Astrocyte of the spinal cord (primary cell): ENCODE data around the gene DGAT2.

ENCODE experiments used
- DNase-seq: peaks from one replicate; pipeline ENCODE4 v3.0.0; 2011; ENCODE audit warnings: low read depth, low spot score
- H3K4me3 ChIP-seq: 2 replicates; pipeline ENCODE4 v1.5.1; 2011; ENCODE audit warnings: low read depth, mild to moderate bottlenecking, low read length, moderate library complexity
- in situ Hi-C: cut with HindIII; loops from 2 replicates; pipeline ENCODE4 v1.10.0; 2017; ENCODE audit warnings: low sequenced_read_pairs
- TF ChIP-seq, protein P1 (sequence below): IDR thresholded peaks from 2 replicates; pipeline ENCODE4 v1.5.1; 2012; ENCODE audit warnings: low read depth, mild to moderate bottlenecking, low read length, inconsistent platforms

DGAT2 gene

DNA sequence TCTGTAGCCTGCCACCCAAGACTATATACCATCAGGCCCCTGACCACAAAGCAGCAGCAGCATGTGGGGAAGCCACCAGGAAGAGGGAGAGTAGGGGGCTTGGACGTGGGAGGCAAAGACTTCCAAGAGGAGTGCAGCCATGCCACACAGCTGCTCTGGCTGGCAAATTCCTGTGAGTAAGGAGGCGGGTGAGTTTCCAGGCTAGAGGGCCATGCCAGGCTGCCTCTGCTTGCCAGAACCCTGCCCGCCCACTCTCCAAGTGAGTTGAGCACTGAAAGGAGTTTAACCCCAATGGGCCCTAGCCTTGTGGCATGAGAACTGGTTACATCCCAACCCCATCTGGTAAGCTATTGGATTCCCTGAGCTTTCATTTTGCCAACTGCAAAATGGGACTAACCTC lies 4.7 kb upstream of the DGAT2 start:
- DNase-seq: no peak
- in situ Hi-C loops: no loop called here
- TF ChIP-seq, protein P1, sequence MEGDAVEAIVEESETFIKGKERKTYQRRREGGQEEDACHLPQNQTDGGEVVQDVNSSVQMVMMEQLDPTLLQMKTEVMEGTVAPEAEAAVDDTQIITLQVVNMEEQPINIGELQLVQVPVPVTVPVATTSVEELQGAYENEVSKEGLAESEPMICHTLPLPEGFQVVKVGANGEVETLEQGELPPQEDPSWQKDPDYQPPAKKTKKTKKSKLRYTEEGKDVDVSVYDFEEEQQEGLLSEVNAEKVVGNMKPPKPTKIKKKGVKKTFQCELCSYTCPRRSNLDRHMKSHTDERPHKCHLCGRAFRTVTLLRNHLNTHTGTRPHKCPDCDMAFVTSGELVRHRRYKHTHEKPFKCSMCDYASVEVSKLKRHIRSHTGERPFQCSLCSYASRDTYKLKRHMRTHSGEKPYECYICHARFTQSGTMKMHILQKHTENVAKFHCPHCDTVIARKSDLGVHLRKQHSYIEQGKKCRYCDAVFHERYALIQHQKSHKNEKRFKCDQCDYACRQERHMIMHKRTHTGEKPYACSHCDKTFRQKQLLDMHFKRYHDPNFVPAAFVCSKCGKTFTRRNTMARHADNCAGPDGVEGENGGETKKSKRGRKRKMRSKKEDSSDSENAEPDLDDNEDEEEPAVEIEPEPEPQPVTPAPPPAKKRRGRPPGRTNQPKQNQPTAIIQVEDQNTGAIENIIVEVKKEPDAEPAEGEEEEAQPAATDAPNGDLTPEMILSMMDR: no peak
- H3K4me3 ChIP-seq: no peak overlapping the region

DNA sequence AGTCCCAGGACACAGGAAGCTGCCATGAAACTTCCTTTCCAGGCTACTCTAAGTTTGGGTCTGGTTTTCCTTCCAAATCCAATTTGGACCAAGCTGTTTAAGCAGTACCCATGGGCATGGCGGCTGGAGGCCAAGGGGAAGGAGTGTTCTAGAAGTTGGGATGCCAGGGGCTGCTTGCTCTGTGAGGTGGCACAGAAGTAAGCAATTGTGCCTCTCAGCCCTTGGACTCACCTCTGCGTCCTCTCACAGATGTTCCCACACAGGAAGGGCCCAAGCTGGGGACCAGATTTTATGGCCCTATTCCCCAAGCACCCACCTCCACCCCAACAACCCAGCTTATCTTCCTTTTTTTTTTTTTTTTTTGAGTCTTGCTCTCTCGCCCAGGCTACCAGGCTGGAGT lies 3.5 kb upstream of the DGAT2 start:
- TF ChIP-seq, protein P1: no peak
- no peak for DNase-seq
- in situ Hi-C loops: no loop called here
- H3K4me3 ChIP-seq: no peak overlapping the region

DNA sequence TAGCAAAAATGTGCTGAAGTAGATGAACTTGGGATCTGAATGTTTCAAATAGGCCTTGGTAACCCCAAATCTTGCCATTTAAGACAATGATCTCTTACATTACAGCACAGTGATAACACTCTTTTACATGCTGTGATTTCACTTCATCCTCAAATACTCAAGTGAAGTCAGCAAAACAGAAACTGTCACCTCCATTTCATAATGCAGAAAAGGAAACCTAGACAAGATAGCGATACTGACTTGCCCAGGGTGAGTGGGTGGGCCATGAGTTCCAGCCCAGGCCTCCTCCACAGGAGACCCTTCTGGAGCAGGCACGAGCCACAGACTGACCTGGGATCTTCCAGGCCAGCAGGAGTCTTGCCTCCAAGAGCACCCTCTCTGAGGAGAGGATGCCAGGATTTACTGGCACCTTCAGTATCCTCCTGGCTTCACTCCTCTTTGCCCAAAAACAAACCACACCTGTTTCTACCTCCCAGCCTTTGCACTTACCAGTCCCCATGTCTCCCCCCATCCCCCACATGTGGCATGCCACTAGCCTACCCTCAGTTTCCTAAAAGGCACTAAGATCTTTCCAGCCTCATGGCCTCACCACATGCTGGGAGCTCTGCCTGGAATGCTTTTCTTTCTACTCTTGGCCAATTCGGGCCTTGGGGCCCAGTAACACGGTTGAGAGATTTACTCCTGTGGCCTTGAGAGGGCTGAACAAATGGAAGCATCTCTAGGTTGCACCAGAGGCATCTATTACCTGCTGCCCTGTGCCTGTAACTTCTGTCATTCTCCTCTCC lies 1.9 kb upstream of the DGAT2 start:
- in situ Hi-C loops: no loop called here
- TF ChIP-seq, protein P1: no peak
- DNase-seq: no peak
- H3K4me3 ChIP-seq: no peak overlapping the region

DNA sequence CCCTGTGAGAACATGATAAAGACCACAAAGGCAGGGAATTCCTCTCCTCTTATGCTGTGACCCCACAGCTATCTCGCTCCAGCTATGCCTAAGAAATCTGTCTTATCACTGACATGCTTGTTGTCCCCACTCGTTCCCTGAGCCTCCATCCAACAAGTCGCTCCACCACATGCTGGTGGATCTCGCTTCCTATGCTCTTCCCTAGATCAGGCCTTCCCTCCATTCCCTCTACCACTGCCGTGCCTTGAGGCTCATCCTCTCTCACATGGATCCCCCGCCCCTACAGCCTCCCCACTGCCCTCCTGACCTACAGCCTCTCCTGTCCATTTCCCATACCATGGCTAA lies 1.4 kb upstream of the DGAT2 start:
- TF ChIP-seq, protein P1: no peak
- DNase-seq: no peak
- no peak overlapping the region for H3K4me3 ChIP-seq
- in situ Hi-C loops: no loop called here

DNA sequence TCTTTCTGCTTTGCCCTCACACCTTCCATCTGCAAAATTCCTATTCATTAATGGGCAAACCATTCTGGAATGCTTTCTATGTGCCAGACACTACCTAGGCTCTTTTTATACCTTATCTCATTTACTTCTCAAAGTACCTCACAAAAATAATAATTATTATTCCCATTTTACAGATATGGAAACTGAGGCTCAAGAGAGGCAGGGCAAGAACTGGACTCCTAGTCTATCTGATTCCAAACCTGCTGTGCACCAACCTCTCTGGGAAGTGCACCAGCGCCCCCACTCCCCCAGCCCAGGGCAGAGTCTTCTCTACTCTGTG lies 826 bp upstream of the DGAT2 start:
- no peak overlapping the region for H3K4me3 ChIP-seq
- DNase-seq: no peak
- in situ Hi-C loops: no loop called here
- TF ChIP-seq, protein P1: no peak

DNA sequence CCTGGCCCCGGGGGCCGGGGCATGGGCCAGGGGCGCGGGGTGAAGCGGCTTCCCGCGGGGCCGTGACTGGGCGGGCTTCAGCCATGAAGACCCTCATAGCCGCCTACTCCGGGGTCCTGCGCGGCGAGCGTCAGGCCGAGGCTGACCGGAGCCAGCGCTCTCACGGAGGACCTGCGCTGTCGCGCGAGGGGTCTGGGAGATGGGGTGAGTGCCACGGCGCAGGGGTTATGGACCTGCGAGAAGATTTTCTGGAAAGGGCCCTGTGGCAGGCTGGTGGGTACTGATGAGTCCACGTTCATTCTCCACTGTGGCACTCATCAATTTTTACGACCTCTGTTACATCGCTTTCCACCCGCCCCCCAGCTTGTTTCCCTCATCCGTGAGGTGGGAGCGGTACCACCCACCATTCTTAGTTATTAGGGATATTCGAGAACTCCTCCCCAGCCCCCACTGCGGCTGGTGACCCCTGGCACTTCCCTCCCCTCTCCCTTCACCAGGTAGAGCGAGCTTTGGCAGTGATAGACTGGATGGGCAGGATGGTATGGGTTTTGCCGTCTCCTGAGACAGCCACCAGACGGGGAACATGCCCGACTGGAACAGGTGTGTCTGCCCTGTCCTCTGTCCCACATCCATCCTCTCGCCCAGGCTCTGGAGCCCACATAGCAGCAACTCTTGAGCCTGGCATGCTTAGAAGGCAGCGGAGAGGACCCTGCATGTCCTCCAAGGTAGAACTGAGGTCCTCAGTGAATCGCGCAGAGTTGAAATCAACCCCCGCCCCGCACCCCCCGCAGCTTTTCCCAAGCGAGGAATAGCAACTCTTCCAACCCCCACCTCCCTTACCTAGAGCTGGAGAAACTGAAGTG lies 562 bp downstream of the DGAT2 start:
- TF ChIP-seq, protein P1: no peak
- DNase-seq: no peak
- H3K4me3 ChIP-seq: no peak overlapping the region
- in situ Hi-C loops: no loop called here
